HepG2 (cell line): ENCODE results near the gene ZFPM1. TPM values are rescaled to one million over a fixed set of nuclear protein-coding genes. Genes with fewer than 3 reads are reported as not detected.

Experiments used
- FOXJ3 ChIP-seq: sonication (generic); formaldehyde crosslinking; IDR thresholded peaks from 2 replicates; pipeline ENCODE4 v1.4.0; 2020; ENCODE audit warnings: missing genetic modification reagents, mild to moderate bottlenecking, borderline replicate concordance
- HES4 ChIP-seq: sonication (generic); formaldehyde crosslinking; IDR thresholded peaks from 2 replicates; pipeline ENCODE4 v1.9.0; 2021; ENCODE audit warnings: mild to moderate bottlenecking, missing genetic modification reagents, borderline replicate concordance
- HOXA5 ChIP-seq: sonication (generic); formaldehyde crosslinking; IDR thresholded peaks from 2 replicates; pipeline ENCODE4 v1.4.0; 2020; ENCODE audit warnings: missing genetic modification reagents
- JUN ChIP-seq: sonication (generic); formaldehyde crosslinking; IDR thresholded peaks from 2 replicates; pipeline ENCODE4 v1.4.0; 2020; ENCODE audit warnings: mild to moderate bottlenecking, missing genetic modification reagents
- PAX8 ChIP-seq: sonication (generic); formaldehyde crosslinking; IDR thresholded peaks from 2 replicates; pipeline ENCODE4 v1.8.0; 2022; ENCODE audit warnings: mild to moderate bottlenecking, missing genetic modification reagents, borderline replicate concordance
- POGZ ChIP-seq: sonication (generic); formaldehyde crosslinking; IDR thresholded peaks from 2 replicates; pipeline ENCODE4 v1.4.0; 2020; ENCODE audit warnings: mild to moderate bottlenecking, missing genetic modification reagents
- RNF2 ChIP-seq: fragments of 450-650 bp; conservative IDR thresholded peaks from 2 replicates; pipeline ENCODE4 v1.6.1; 2016; ENCODE audit warnings: low read depth
- TAF1 ChIP-seq: sonication (generic); formaldehyde crosslinking; IDR thresholded peaks from 2 replicates; pipeline ENCODE4 v1.4.0; 2020; ENCODE audit warnings: missing genetic modification reagents
- TP53 ChIP-seq: sonication (generic); formaldehyde crosslinking; conservative IDR thresholded peaks from 2 replicates; pipeline ENCODE4 v1.4.0; 2020; ENCODE audit warnings: missing genetic modification reagents
- ZBTB44 ChIP-seq: sonication (generic); formaldehyde crosslinking; IDR thresholded peaks from 2 replicates; pipeline ENCODE4 v1.4.0; 2020; ENCODE audit warnings: missing genetic modification reagents
- ZNF225 ChIP-seq: sonication (generic); formaldehyde crosslinking; IDR thresholded peaks from 2 replicates; pipeline ENCODE4 v1.4.0; 2020; ENCODE audit warnings: mild to moderate bottlenecking, missing genetic modification reagents
- ZNF496 ChIP-seq: sonication (generic); formaldehyde crosslinking; IDR thresholded peaks from 2 replicates; pipeline ENCODE4 v1.8.1; 2023; ENCODE audit warnings: mild to moderate bottlenecking, moderate library complexity, missing genetic modification reagents; ENCODE audit not compliant: insufficient replicate concordance
- ZNF572 ChIP-seq: sonication (generic); formaldehyde crosslinking; IDR thresholded peaks from 2 replicates; pipeline ENCODE4 v1.5.1; 2020; ENCODE audit warnings: mild to moderate bottlenecking, missing genetic modification reagents
- ZNF713 ChIP-seq: sonication (generic); formaldehyde crosslinking; IDR thresholded peaks from 2 replicates; pipeline ENCODE4 v1.4.0; 2020; ENCODE audit warnings: mild to moderate bottlenecking, missing genetic modification reagents
- ZNF790 ChIP-seq: sonication (generic); formaldehyde crosslinking; IDR thresholded peaks from 2 replicates; pipeline ENCODE4 v1.8.0; 2022; ENCODE audit warnings: missing genetic modification reagents, mild to moderate bottlenecking, borderline replicate concordance
- ZSCAN25 ChIP-seq: sonication (generic); formaldehyde crosslinking; IDR thresholded peaks from 2 replicates; pipeline ENCODE4 v1.8.0; 2022; ENCODE audit warnings: mild to moderate bottlenecking, missing genetic modification reagents
- polyA plus RNA-seq, 8 experiments: library from polyadenylated mRNA; depleted of rRNA in 3 of 8; stranded (reverse) in 7 of 8; unstranded in 1 of 8; fragments of >200 nt; fragmentation: Illumina TruSeq in 4 of 8; extraction: Trizol in 4 of 8; gene quantifications; 2 replicates each; pipeline versions ENCODE4 v1.2.1 to v1.2.3, GENCODE V29; 2011 to 2016; ENCODE audit warnings: low read depth in 4 of 8, missing spikeins in 1 of 8, mixed read lengths in 1 of 8; ENCODE audit not compliant: insufficient read depth in 1 of 8
- total RNA-seq, 5 experiments: library from RNA; depleted of rRNA; stranded (reverse); fragments of >200 nt; fragmentation: Illumina TruSeq; extraction: Trizol; gene quantifications; 2 replicates each; pipeline ENCODE4 v1.2.3, GENCODE V29; 2016; ENCODE audit warnings: low read depth in 1 of 5
- TF ChIP-seq, protein P1 (sequence below): fragments of 450-650 bp; IDR thresholded peaks from 2 replicates; pipeline ENCODE4 v1.6.1; 2017; ENCODE audit warnings: mild to moderate bottlenecking
- TF ChIP-seq, protein P2 (sequence below): sonication (generic); formaldehyde crosslinking; conservative IDR thresholded peaks from 2 replicates; pipeline ENCODE4 v1.4.0; 2020; ENCODE audit warnings: missing genetic modification reagents
- TF ChIP-seq, protein P3 (sequence below): sonication (generic); formaldehyde crosslinking; conservative IDR thresholded peaks from 2 replicates; pipeline ENCODE4 v1.4.0; 2020; ENCODE audit warnings: missing genetic modification reagents

ZFPM1 gene
- total and polyA plus RNA-seq, 2 of the 13 experiments (the other 11 are each of a cell fraction or from before 2014, with no cell fraction given): 1.3 to 3.8 TPM

- TF ChIP-seq POGZ: no peak
- 0 out of 2 replicates have a peak, but pooled peaks have one; percentile 22 for TF ChIP-seq JUN
- no peak for TF ChIP-seq ZSCAN25 (CRISPR knock-in tag)
- TF ChIP-seq ZBTB44 (CRISPR knock-in tag): no peak
- TF ChIP-seq ZNF790 (CRISPR knock-in tag): no peak
- TF ChIP-seq FOXJ3 (CRISPR knock-in tag): no peak
- TF ChIP-seq, protein P1, sequence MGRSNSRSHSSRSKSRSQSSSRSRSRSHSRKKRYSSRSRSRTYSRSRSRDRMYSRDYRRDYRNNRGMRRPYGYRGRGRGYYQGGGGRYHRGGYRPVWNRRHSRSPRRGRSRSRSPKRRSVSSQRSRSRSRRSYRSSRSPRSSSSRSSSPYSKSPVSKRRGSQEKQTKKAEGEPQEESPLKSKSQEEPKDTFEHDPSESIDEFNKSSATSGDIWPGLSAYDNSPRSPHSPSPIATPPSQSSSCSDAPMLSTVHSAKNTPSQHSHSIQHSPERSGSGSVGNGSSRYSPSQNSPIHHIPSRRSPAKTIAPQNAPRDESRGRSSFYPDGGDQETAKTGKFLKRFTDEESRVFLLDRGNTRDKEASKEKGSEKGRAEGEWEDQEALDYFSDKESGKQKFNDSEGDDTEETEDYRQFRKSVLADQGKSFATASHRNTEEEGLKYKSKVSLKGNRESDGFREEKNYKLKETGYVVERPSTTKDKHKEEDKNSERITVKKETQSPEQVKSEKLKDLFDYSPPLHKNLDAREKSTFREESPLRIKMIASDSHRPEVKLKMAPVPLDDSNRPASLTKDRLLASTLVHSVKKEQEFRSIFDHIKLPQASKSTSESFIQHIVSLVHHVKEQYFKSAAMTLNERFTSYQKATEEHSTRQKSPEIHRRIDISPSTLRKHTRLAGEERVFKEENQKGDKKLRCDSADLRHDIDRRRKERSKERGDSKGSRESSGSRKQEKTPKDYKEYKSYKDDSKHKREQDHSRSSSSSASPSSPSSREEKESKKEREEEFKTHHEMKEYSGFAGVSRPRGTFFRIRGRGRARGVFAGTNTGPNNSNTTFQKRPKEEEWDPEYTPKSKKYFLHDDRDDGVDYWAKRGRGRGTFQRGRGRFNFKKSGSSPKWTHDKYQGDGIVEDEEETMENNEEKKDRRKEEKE: no peak
- no peak for TF ChIP-seq TP53 (CRISPR knock-in tag)
- 0 out of 2 replicates have a peak, but pooled peaks have one; percentile 66 for TF ChIP-seq ZNF572 (CRISPR knock-in tag)
- TF ChIP-seq HOXA5: no peak
- TF ChIP-seq ZNF496 (CRISPR knock-in tag): no peak
- TF ChIP-seq PAX8: no peak
- TF ChIP-seq ZNF225 (CRISPR knock-in tag): peak; percentile 83; the same call in 1 of the 2 replicates
- TF ChIP-seq ZNF713 (CRISPR knock-in tag): no peak
- no peak for TF ChIP-seq RNF2
- TF ChIP-seq, protein P2, sequence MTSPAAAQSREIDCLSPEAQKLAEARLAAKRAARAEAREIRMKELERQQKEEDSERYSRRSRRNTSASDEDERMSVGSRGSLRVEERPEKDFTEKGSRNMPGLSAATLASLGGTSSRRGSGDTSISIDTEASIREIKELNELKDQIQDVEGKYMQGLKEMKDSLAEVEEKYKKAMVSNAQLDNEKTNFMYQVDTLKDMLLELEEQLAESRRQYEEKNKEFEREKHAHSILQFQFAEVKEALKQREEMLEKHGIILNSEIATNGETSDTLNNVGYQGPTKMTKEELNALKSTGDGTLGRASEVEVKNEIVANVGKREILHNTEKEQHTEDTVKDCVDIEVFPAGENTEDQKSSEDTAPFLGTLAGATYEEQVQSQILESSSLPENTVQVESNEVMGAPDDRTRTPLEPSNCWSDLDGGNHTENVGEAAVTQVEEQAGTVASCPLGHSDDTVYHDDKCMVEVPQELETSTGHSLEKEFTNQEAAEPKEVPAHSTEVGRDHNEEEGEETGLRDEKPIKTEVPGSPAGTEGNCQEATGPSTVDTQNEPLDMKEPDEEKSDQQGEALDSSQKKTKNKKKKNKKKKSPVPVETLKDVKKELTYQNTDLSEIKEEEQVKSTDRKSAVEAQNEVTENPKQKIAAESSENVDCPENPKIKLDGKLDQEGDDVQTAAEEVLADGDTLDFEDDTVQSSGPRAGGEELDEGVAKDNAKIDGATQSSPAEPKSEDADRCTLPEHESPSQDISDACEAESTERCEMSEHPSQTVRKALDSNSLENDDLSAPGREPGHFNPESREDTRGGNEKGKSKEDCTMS (CRISPR knock-in tag): no peak
- TF ChIP-seq, protein P3, sequence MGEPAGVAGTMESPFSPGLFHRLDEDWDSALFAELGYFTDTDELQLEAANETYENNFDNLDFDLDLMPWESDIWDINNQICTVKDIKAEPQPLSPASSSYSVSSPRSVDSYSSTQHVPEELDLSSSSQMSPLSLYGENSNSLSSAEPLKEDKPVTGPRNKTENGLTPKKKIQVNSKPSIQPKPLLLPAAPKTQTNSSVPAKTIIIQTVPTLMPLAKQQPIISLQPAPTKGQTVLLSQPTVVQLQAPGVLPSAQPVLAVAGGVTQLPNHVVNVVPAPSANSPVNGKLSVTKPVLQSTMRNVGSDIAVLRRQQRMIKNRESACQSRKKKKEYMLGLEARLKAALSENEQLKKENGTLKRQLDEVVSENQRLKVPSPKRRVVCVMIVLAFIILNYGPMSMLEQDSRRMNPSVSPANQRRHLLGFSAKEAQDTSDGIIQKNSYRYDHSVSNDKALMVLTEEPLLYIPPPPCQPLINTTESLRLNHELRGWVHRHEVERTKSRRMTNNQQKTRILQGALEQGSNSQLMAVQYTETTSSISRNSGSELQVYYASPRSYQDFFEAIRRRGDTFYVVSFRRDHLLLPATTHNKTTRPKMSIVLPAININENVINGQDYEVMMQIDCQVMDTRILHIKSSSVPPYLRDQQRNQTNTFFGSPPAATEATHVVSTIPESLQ (CRISPR knock-in tag): no peak
- no peak for TF ChIP-seq TAF1
- TF ChIP-seq HES4 (CRISPR knock-in tag): no peak
Measured at GRCh38 chr16:88558457-88559442, 105.7 kb downstream of the ZFPM1 start (continued).
